ENCODE measurements around the gene RABGGTA. TPM values are rescaled to one million over a fixed set of nuclear protein-coding genes. Genes with fewer than 3 reads are reported as not detected.

Gene RABGGTA
- total and polyA plus RNA-seq, 10 of the 15 experiments (the other 5 are each of a cell fraction or from before 2014, with no cell fraction given) = 19.1 to 75.6 (median 46.9) TPM

DNA sequence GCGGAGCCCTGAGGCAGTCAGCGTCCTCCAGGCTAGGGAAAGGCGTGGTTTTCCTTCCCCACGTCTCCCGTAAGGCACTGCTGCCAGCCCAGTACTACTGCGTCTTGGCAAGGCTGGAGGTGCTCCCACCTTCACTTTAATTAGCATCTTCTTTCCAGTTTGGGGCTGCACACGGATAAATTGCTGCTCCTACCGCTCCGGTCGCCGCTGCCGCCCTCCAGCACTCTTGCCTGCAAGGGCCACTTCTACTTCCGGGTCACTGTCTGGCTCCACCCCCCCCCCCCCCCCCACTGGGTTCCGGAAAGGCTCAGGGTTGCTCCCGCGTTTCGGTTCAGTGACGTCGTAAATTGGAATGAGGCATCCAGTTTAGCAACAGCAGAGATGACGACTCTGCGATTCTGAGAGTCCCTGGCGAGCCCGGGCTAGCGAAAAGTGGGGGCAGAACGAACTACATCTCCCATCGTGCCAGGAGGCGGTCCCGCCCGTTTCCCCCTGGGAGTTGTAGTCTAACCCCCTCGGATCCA is 39.2 kb downstream of the RABGGTA start, which contains the start of gene NEDD8 (continued):
- TF ChIP-seq DPF2 (IDR thresholded peaks at IDR 0.05) = no peak
- no peak for TF ChIP-seq CHD4 (IDR thresholded peaks at IDR 0.05)
- TF ChIP-seq, protein P1, sequence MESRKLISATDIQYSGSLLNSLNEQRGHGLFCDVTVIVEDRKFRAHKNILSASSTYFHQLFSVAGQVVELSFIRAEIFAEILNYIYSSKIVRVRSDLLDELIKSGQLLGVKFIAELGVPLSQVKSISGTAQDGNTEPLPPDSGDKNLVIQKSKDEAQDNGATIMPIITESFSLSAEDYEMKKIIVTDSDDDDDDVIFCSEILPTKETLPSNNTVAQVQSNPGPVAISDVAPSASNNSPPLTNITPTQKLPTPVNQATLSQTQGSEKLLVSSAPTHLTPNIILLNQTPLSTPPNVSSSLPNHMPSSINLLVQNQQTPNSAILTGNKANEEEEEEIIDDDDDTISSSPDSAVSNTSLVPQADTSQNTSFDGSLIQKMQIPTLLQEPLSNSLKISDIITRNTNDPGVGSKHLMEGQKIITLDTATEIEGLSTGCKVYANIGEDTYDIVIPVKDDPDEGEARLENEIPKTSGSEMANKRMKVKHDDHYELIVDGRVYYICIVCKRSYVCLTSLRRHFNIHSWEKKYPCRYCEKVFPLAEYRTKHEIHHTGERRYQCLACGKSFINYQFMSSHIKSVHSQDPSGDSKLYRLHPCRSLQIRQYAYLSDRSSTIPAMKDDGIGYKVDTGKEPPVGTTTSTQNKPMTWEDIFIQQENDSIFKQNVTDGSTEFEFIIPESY (IDR thresholded peaks at IDR 0.05) = no peak; the same call in 1 of the 2 replicates
- TF ChIP-seq GATAD2B (conservative IDR thresholded peaks at IDR 0.05; ENCODE audit: low read depth) = no peak
- no peak; the same call in 1 of the 2 replicates for TF ChIP-seq SIN3A (IDR thresholded peaks at IDR 0.05; ENCODE audit: low read depth, low read length)
- TF ChIP-seq SUZ12 (IDR thresholded peaks at IDR 0.05; ENCODE audit: unreplicated experiment) = no peak
- peak; percentile 75; the same call in 1 of the 2 replicates for TF ChIP-seq MTA2 (IDR thresholded peaks at IDR 0.05; ENCODE audit: low read depth)
- TF ChIP-seq, protein P2, sequence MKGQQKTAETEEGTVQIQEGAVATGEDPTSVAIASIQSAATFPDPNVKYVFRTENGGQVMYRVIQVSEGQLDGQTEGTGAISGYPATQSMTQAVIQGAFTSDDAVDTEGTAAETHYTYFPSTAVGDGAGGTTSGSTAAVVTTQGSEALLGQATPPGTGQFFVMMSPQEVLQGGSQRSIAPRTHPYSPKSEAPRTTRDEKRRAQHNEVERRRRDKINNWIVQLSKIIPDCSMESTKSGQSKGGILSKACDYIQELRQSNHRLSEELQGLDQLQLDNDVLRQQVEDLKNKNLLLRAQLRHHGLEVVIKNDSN (IDR thresholded peaks at IDR 0.05; ENCODE audit: borderline replicate concordance, extremely low read length, insufficient read depth, low read depth, low read length) = no peak
- TF ChIP-seq SP1 (IDR thresholded peaks at IDR 0.05; ENCODE audit: low read depth, low read length) = no peak
- TF ChIP-seq ZNF207 (IDR thresholded peaks at IDR 0.05; ENCODE audit: borderline replicate concordance) = no peak
- TF ChIP-seq ZNF217 (IDR thresholded peaks at IDR 0.05) = no peak
- TF ChIP-seq KLF5 (IDR thresholded peaks at IDR 0.05; ENCODE audit: partially characterized antibody) = no peak
- TF ChIP-seq CHD2 (IDR thresholded peaks at IDR 0.05; ENCODE audit: borderline replicate concordance, low read depth, low read length) = peak; percentile 43; the same call in 1 of the 2 replicates
- TF ChIP-seq TAF1 (IDR thresholded peaks at IDR 0.05; ENCODE audit: borderline replicate concordance, low read depth, low read length) = no peak
- TF ChIP-seq RBBP5 (conservative IDR thresholded peaks at IDR 0.05) = no peak
- TF ChIP-seq, protein P3, sequence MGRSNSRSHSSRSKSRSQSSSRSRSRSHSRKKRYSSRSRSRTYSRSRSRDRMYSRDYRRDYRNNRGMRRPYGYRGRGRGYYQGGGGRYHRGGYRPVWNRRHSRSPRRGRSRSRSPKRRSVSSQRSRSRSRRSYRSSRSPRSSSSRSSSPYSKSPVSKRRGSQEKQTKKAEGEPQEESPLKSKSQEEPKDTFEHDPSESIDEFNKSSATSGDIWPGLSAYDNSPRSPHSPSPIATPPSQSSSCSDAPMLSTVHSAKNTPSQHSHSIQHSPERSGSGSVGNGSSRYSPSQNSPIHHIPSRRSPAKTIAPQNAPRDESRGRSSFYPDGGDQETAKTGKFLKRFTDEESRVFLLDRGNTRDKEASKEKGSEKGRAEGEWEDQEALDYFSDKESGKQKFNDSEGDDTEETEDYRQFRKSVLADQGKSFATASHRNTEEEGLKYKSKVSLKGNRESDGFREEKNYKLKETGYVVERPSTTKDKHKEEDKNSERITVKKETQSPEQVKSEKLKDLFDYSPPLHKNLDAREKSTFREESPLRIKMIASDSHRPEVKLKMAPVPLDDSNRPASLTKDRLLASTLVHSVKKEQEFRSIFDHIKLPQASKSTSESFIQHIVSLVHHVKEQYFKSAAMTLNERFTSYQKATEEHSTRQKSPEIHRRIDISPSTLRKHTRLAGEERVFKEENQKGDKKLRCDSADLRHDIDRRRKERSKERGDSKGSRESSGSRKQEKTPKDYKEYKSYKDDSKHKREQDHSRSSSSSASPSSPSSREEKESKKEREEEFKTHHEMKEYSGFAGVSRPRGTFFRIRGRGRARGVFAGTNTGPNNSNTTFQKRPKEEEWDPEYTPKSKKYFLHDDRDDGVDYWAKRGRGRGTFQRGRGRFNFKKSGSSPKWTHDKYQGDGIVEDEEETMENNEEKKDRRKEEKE (IDR thresholded peaks at IDR 0.05) = no peak
- TF ChIP-seq, protein P4, sequence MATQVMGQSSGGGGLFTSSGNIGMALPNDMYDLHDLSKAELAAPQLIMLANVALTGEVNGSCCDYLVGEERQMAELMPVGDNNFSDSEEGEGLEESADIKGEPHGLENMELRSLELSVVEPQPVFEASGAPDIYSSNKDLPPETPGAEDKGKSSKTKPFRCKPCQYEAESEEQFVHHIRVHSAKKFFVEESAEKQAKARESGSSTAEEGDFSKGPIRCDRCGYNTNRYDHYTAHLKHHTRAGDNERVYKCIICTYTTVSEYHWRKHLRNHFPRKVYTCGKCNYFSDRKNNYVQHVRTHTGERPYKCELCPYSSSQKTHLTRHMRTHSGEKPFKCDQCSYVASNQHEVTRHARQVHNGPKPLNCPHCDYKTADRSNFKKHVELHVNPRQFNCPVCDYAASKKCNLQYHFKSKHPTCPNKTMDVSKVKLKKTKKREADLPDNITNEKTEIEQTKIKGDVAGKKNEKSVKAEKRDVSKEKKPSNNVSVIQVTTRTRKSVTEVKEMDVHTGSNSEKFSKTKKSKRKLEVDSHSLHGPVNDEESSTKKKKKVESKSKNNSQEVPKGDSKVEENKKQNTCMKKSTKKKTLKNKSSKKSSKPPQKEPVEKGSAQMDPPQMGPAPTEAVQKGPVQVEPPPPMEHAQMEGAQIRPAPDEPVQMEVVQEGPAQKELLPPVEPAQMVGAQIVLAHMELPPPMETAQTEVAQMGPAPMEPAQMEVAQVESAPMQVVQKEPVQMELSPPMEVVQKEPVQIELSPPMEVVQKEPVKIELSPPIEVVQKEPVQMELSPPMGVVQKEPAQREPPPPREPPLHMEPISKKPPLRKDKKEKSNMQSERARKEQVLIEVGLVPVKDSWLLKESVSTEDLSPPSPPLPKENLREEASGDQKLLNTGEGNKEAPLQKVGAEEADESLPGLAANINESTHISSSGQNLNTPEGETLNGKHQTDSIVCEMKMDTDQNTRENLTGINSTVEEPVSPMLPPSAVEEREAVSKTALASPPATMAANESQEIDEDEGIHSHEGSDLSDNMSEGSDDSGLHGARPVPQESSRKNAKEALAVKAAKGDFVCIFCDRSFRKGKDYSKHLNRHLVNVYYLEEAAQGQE (IDR thresholded peaks at IDR 0.05; ENCODE audit: low read depth, low read length) = no peak
- peak; percentile 34; the same call in 1 of the 2 replicates for TF ChIP-seq PAX5 (IDR thresholded peaks at IDR 0.05; ENCODE audit: borderline replicate concordance, low read depth, low read length)
- no peak for TF ChIP-seq BCL11A (IDR thresholded peaks at IDR 0.05; ENCODE audit: low read depth, low read length)
- TF ChIP-seq, protein P5, sequence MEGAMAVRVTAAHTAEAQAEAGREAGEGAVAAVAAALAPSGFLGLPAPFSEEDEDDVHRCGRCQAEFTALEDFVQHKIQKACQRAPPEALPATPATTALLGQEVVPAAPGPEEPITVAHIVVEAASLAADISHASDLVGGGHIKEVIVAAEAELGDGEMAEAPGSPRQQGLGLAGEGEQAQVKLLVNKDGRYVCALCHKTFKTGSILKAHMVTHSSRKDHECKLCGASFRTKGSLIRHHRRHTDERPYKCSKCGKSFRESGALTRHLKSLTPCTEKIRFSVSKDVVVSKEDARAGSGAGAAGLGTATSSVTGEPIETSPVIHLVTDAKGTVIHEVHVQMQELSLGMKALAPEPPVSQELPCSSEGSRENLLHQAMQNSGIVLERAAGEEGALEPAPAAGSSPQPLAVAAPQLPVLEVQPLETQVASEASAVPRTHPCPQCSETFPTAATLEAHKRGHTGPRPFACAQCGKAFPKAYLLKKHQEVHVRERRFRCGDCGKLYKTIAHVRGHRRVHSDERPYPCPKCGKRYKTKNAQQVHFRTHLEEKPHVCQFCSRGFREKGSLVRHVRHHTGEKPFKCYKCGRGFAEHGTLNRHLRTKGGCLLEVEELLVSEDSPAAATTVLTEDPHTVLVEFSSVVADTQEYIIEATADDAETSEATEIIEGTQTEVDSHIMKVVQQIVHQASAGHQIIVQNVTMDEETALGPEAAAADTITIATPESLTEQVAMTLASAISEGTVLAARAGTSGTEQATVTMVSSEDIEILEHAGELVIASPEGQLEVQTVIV (IDR thresholded peaks at IDR 0.05; ENCODE audit: borderline replicate concordance, partially characterized antibody) = no peak

Data from GM12878 (cell line).